Left lung (tissue), 10 donors: ENCODE results near the gene C20orf204. TPM values are rescaled to one million over a fixed set of nuclear protein-coding genes. Genes with fewer than 3 reads are reported as not detected.

Source experiments
- ATAC-seq: fragments of 200-7000 bp; cut with Tn5 transposase; one replicate; pipeline ENCODE4 v1.9.1; 2020; ENCODE audit warnings: moderate library complexity
- DNase-seq, 4 donors: peaks; one replicate each; pipeline ENCODE4 v3.0.0-alpha.2; 2013 to 2020
- H3K27ac ChIP-seq, 2 donors: fragments of 200-600 bp; sonication (generic) in 1 of 2; one replicate each; pipeline versions ENCODE4 v1.5.0 to v1.8.0; 2020 to 2021
- H3K27me3 ChIP-seq, 2 donors: fragments of 200-600 bp; sonication (generic) in 1 of 2; one replicate each; pipeline versions ENCODE4 v1.5.0 to v1.8.0; 2020 to 2021
- H3K36me3 ChIP-seq, 2 donors: fragments of 200-600 bp; sonication (generic) in 1 of 2; one replicate each; pipeline versions ENCODE4 v1.5.0 to v1.8.0; 2020 to 2021
- H3K4me1 ChIP-seq, 2 donors: fragments of 200-600 bp; one replicate each; pipeline ENCODE4 v1.8.0; 2021
- H3K4me3 ChIP-seq, 2 donors: fragments of 200-600 bp; sonication (generic) in 1 of 2; one replicate each; pipeline versions ENCODE4 v1.5.0 to v1.8.0; 2020 to 2021; ENCODE audit warnings: mild to moderate bottlenecking in 1 of 2
- H3K9me3 ChIP-seq, 2 donors: fragments of 200-600 bp; sonication (generic) in 1 of 2; one replicate each; pipeline versions ENCODE4 v1.5.0 to v1.8.0; 2020 to 2021
- CTCF ChIP-seq, 2 donors: fragments of 200-600 bp; sonication (generic) in 1 of 2; IDR thresholded peaks; one replicate each; pipeline versions ENCODE4 v1.5.0 to v1.8.0; 2021; ENCODE audit warnings: antibody characterized with exemption in 2 of 2
- intact Hi-C, 2 donors: fragments of 100-400 bp; cut with DNase I; formaldehyde crosslinking; loops; one replicate each; pipeline versions ENCODE4 v1.11.2 to v1.14.2; 2022
- polyA plus RNA-seq, 6 donors: library from polyadenylated mRNA; unstranded; fragments of 120-200 nt; gene quantifications; one replicate each; pipeline ENCODE4 v1.2.1, GENCODE V29; 2013; ENCODE audit not compliant: insufficient read length in 6 of 6
- total RNA-seq, 2 donors: library from RNA; stranded (reverse); fragmentation: NEBNext Ultra II Directional; extraction: Animal tissue kit (Norgen Biotek cat#: 25700); gene quantifications; one replicate each; pipeline ENCODE4 v1.2.1, GENCODE V29; 2021
- donor health status: DM: no; HTN: yes; CAD: no.
- donor health status: DM: no; HTN: no; CAD: no.

C20orf204 gene
- total and polyA plus RNA-seq, 8 donors = 0.76 to 1.9 (median 1.2) TPM

DNA sequence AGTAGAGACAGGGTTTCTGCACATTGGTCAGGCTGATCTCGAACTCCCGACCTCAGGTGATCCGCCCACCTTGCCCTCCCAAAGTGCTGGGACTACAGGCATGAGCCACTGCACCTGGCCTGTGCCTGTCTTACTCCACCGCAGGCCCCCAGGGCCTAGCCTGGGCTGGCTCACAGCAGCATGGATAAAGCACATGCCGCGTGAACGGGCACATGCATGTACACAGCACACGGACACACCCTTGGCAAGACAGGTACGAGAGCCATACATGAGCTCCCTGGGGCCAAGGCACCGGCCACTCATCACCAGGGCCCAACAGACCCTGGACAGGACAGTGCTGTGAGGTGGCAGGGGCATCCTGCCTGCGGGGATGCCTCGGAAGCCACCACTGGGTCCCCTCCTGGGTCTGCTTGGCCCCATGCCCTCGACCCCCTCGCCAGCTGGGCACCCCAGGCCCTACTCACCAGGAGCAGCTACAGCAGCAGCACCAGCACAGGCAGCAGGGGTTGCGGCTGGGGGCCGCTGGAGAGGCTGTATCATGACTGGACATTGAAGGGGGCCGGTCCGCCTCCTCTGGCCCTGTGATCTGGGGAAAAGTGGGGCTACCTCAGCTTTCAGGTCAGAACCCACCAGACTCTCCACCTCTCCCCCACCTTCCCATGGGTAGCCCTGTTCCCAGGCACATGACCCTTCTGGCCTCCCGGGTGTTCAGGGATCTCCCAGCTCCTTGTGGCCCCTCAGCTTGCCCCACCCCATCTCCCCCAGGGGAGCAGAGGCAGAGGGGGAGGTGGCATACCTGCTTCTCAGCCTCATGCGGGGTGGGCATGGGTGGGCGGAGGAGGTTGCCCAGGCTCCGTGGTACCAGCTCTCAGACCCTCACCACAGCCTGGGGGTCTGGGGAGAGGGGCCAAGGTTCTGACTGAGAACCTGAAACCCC, 40.3 kb downstream of the C20orf204 start:
- ATAC-seq = no peak
- DNase-seq = peak in 1 of 4 donors; percentile 81
- no peaks in the 10 kb centered on the region for H3K9me3 ChIP-seq
- peak overlapping the region; percentile 69 to 92 for H3K4me3 ChIP-seq
- H3K4me1 ChIP-seq = peaks cover 14 to 34% of the 10 kb centered on the region in 2 donors
- no peak for TF ChIP-seq CTCF (IDR thresholded peaks at IDR 0.05)
- peak overlapping the region in 1 of 2 donors; percentile 93 for H3K27ac ChIP-seq
- H3K27me3 ChIP-seq = no peaks in the 10 kb centered on the region
- intact Hi-C loops = no loop called here
- peaks cover 0 to 49% of the 10 kb centered on the region in 2 donors for H3K36me3 ChIP-seq

DNA sequence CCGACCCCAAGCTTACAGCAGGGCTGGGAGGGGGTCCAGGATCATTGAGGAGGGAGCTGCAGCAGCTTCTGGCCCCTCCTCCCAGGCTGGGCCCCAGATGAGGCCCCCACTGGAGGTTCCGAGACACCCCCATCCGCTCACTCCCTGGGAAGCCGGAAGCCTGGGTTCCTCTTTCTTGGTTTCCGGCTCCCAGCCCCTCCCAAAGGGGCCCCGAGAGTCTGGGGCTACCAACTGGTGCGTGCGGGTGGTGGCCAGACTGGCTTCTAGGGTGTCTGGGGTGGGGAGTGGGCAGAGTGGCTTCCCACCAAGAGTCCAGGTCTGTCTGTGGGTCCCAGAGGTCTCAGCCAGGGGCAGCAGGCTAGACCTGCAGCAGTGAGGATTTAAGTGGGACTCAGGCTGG, 41.1 kb downstream of the C20orf204 start:
- Histone ChIP-seq H3K4me1 (peaks cover 14 to 42% of the 10 kb centered on the region in 2 donors), H3K36me3 (peaks cover 0 to 41% of the 10 kb centered on the region in 2 donors), H3K27me3 (no peaks in the 10 kb centered on the region), H3K9me3 (no peaks in the 10 kb centered on the region), H3K27ac (peak overlapping the region; percentile 3 to 93), H3K4me3 (peak overlapping the region; percentile 69 to 92)
- no peak for TF ChIP-seq CTCF (IDR thresholded peaks at IDR 0.05)
- intact Hi-C loops = no loop called here
- no peak for ATAC-seq
- DNase-seq = peak in 1 of 4 donors; percentile 92

GRCh38 chr20:64077541-64077875, 41.5 kb downstream of the C20orf204 start:
- DNase-seq = peak in 1 of 4 donors; percentile 80
- Histone ChIP-seq H3K9me3 (no peaks in the 10 kb centered on the region), H3K36me3 (peaks cover 0 to 37% of the 10 kb centered on the region in 2 donors), H3K27ac (peak overlapping the region; percentile 3 to 93), H3K4me1 (peaks cover 14 to 46% of the 10 kb centered on the region in 2 donors), H3K27me3 (no peaks in the 10 kb centered on the region), H3K4me3 (peak overlapping the region; percentile 69 to 92)
- ATAC-seq = no peak
- intact Hi-C loops = no loop called here
- TF ChIP-seq CTCF (IDR thresholded peaks at IDR 0.05) = no peak

- peaks cover 0 to 32% of the 10 kb centered on the region in 2 donors for H3K36me3 ChIP-seq
- no peak for ATAC-seq
- H3K27me3 ChIP-seq = peaks cover 0 to 3% of the 10 kb centered on the region in 2 donors
- intact Hi-C loops = no loop called here
- H3K27ac ChIP-seq = peak overlapping the region; percentile 3 to 93
- peaks cover 14 to 50% of the 10 kb centered on the region in 2 donors for H3K4me1 ChIP-seq
- H3K4me3 ChIP-seq = peak overlapping the region; percentile 69 to 92
- TF ChIP-seq CTCF (IDR thresholded peaks at IDR 0.05) = no peak
- no peaks in the 10 kb centered on the region for H3K9me3 ChIP-seq
- DNase-seq = peak in 2 of 4 donors; percentile 69 to 77
Measured at GRCh38 chr20:64077876-64078551, 42.0 kb downstream of the C20orf204 start.

DNA sequence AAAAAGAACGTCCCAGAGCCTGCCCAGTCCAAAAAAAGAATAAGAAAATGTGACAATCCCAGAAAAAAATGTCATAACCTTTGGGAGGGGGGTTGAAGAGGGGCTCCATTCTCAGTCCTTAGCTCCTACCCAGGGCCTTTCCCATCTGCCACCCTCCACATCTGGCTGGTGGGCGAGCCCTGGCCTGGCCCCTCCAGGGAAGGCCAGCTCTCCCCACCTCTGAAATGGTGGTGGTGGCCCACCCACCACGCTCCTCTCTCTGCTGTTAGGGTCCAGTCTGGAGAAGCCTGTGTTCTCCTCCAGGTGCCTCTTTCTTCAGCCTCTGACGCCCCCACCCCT, 42.9 kb downstream of the C20orf204 start:
- no peak for TF ChIP-seq CTCF (IDR thresholded peaks at IDR 0.05)
- Histone ChIP-seq H3K4me3 (peak overlapping the region; percentile 69 to 92), H3K27ac (peak overlapping the region; percentile 72 to 93), H3K36me3 (peaks cover 0 to 23% of the 10 kb centered on the region in 2 donors), H3K4me1 (peaks cover 19 to 58% of the 10 kb centered on the region in 2 donors), H3K9me3 (no peaks in the 10 kb centered on the region), H3K27me3 (peaks cover 2 to 12% of the 10 kb centered on the region in 2 donors)
- DNase-seq (no peak), ATAC-seq (no peak)
- intact Hi-C loops = no loop called here
